Endothelial cell of umbilical vein (primary cell): ENCODE measurements around the gene STAT4. TPM values are rescaled to one million over a fixed set of nuclear protein-coding genes. Genes with fewer than 3 reads are reported as not detected.

Experiments
- BruUV-seq: library from RNA; stranded (reverse); fragments of 400-500 nt; replicated peaks from 2 replicates; lab custom pipeline; 2021; lab: Mats Ljungman, UMichigan
- CTCF ChIA-PET: fragments of 300-600, 350-600 bp; sonication (Branson Sonifier 250); formaldehyde crosslinking; loops from one replicate; lab custom pipeline; 2021; ENCODE audit warnings: antibody characterized with exemption, inconsistent platforms; lab: Charles Lee
- POLR2A ChIA-PET: fragments of 300-600, 350-600 bp; sonication (Branson Sonifier 250); formaldehyde crosslinking; loops from one replicate; lab custom pipeline; 2021; ENCODE audit warnings: antibody characterized with exemption, inconsistent platforms; lab: Charles Lee
- DNase-seq: peaks from one replicate; pipeline ENCODE4 v3.0.0-alpha.2; 2011; ENCODE audit warnings: low read depth, low spot score
- FAIRE-seq: peaks from 2 replicates; lab custom pipeline; 2011; peaks lifted over from hg19 to GRCh38; lab: Jason Lieb, UNC
- H2AFZ ChIP-seq: 2 replicates; pipeline ENCODE4 v1.6.0; 2012; ENCODE audit warnings: low read depth, low read length, control low read depth, inconsistent platforms
- H3K27ac ChIP-seq: 2 replicates; pipeline ENCODE4 v1.5.1; 2011; ENCODE audit warnings: low read depth, mild to moderate bottlenecking, control low read depth, low read length, moderate library complexity; ENCODE audit not compliant: insufficient read depth
- H3K27me3 ChIP-seq, 2 experiments: 2 replicates each; pipeline versions ENCODE4 v1.6.0 to v1.6.1; 2011; ENCODE audit warnings: low read length in 2 of 2, mixed read lengths in 1 of 2; ENCODE audit not compliant: control insufficient read depth in 2 of 2, insufficient read depth in 2 of 2
- H3K36me3 ChIP-seq, 2 experiments: 2 replicates in 1 of 2; 3 replicates in 1 of 2; pipeline ENCODE4 v1.5.1; 2011; ENCODE audit warnings: low read length in 2 of 2, mild to moderate bottlenecking in 1 of 2, moderate library complexity in 1 of 2; ENCODE audit not compliant: control insufficient read depth in 2 of 2, insufficient read depth in 2 of 2; ENCODE audit errors: extremely low read depth in 1 of 2
- H3K4me1 ChIP-seq: 3 replicates; pipeline ENCODE4 v1.5.1; 2011; ENCODE audit warnings: mild to moderate bottlenecking, low read length; ENCODE audit not compliant: control insufficient read depth, insufficient read depth; ENCODE audit errors: extremely low read depth
- H3K4me2 ChIP-seq: 2 replicates; pipeline ENCODE4 v1.6.1; 2011; ENCODE audit warnings: low read length, control low read depth, mixed read lengths; ENCODE audit not compliant: insufficient read depth
- H3K4me3 ChIP-seq, 3 experiments: fragments of 200-600 bp in 1 of 3; sonication (generic), shearing (Covaris generic) in 1 of 3; replicated peaks in 1 of 3; 2 replicates each; pipeline ENCODE4 v1.5.1; 2011 to 2016; ENCODE audit warnings: control low read depth in 3 of 3, low read length in 3 of 3, mild to moderate bottlenecking in 2 of 3, inconsistent platforms in 1 of 3, low read depth in 1 of 3, moderate library complexity in 1 of 3; ENCODE audit not compliant: insufficient read depth in 1 of 3
- H3K79me2 ChIP-seq: 2 replicates; pipeline ENCODE4 v1.6.0; 2012; ENCODE audit warnings: low read length, inconsistent platforms; ENCODE audit not compliant: control insufficient read depth, insufficient read depth
- H3K9ac ChIP-seq: replicated peaks from 2 replicates; pipeline ENCODE3; 2011; ENCODE audit warnings: low read length, control low read depth; ENCODE audit not compliant: insufficient read depth; ENCODE audit errors: extremely low read depth
- H3K9me1 ChIP-seq: replicated peaks from 3 replicates; pipeline ENCODE4 v1.6.0; 2011; ENCODE audit warnings: mild to moderate bottlenecking, low read length; ENCODE audit not compliant: control insufficient read depth, insufficient read depth; ENCODE audit errors: extremely low read depth
- H3K9me3 ChIP-seq: replicated peaks from 2 replicates; pipeline ENCODE4 v1.5.1; 2012; ENCODE audit warnings: low read length, inconsistent platforms; ENCODE audit not compliant: control insufficient read depth, insufficient read depth
- H4K20me1 ChIP-seq: replicated peaks from 2 replicates; pipeline ENCODE3; 2011; ENCODE audit warnings: mild to moderate bottlenecking, low read length; ENCODE audit not compliant: control insufficient read depth, insufficient read depth; ENCODE audit errors: extremely low read depth
- CTCF ChIP-seq, 2 donors: IDR thresholded peaks; 1 replicate in 1 of 2; 2 replicates in 1 of 2; pipeline ENCODE4 v1.5.1; 2011; ENCODE audit warnings: low read length in 2 of 2, mild to moderate bottlenecking in 2 of 2, moderate library complexity in 2 of 2, control low read depth in 1 of 2, inconsistent platforms in 1 of 2, low read depth in 1 of 2; ENCODE audit not compliant: insufficient read depth in 1 of 2; ENCODE audit errors: extremely low read depth in 1 of 2
- EZH2 ChIP-seq: IDR thresholded peaks from 2 replicates; pipeline ENCODE4 v1.6.1; 2012; ENCODE audit warnings: borderline replicate concordance, low read depth, mild to moderate bottlenecking, moderate library complexity, low read length, inconsistent platforms; ENCODE audit not compliant: severe bottlenecking
- FOS ChIP-seq: IDR thresholded peaks from 2 replicates; pipeline ENCODE4 v1.6.1; 2011; ENCODE audit warnings: mild to moderate bottlenecking, low read length, moderate library complexity, borderline replicate concordance; ENCODE audit not compliant: insufficient read depth
- GATA2 ChIP-seq: IDR thresholded peaks from 2 replicates; pipeline ENCODE4 v1.7.0; 2011; ENCODE audit warnings: low read depth, mild to moderate bottlenecking, moderate library complexity, mixed read lengths, low read length; ENCODE audit not compliant: insufficient read length, insufficient read depth
- JUN ChIP-seq: IDR thresholded peaks from 2 replicates; pipeline ENCODE4 v1.6.1; 2011; ENCODE audit warnings: borderline replicate concordance, low read depth; ENCODE audit not compliant: insufficient read length, insufficient read depth
- MAX ChIP-seq: IDR thresholded peaks from 2 replicates; pipeline ENCODE4 v1.6.1; 2011; ENCODE audit not compliant: insufficient read depth, insufficient read length
- MYC ChIP-seq: IDR thresholded peaks from one replicate; pipeline ENCODE4 v1.6.1; 2011; ENCODE audit warnings: mild to moderate bottlenecking, low read depth, low read length
- POLR2A ChIP-seq: IDR thresholded peaks from 2 replicates; pipeline ENCODE4 v1.6.1; 2012; ENCODE audit warnings: low read depth, mild to moderate bottlenecking, control low read depth, low read length
- POLR2AphosphoS5 ChIP-seq: IDR thresholded peaks from 2 replicates; pipeline ENCODE4 v1.6.1; 2012; ENCODE audit warnings: low read depth, mild to moderate bottlenecking, control low read depth, low read length, moderate library complexity; ENCODE audit not compliant: insufficient read depth
- dilution Hi-C: fragments of 300-500 bp; cut with MboI; formaldehyde crosslinking; loops from one replicate; pipeline ENCODE4 v1.15.0; 2019; ENCODE audit warnings: low sequenced_read_pairs; ENCODE audit not compliant: extremely low pct_ligation_motif_present
- intact Hi-C: fragments of 100-400 bp; cut with micrococcal nuclease; formaldehyde crosslinking; loops from one replicate; pipeline ENCODE4 v1.10.0; 2022
- polyA plus RNA-seq, 4 experiments: library from polyadenylated mRNA; depleted of rRNA in 3 of 4; stranded (reverse) in 3 of 4; unstranded in 1 of 4; fragments of >200 nt; gene quantifications; 2 replicates each; pipeline versions ENCODE4 v1.2.1 to v1.2.3, GENCODE V29; 2011 to 2012; ENCODE audit warnings: missing spikeins in 1 of 4
- total RNA-seq: library from RNA; stranded (reverse); gene quantifications from 2 replicates; pipeline ENCODE4 v1.2.3, GENCODE V29; 2021

Gene STAT4
- total and polyA plus RNA-seq, 2 donors (not counting 3 experiments of a cell fraction or from before 2014, with no cell fraction given) = 0.46 to 1.2 TPM

- H2AFZ ChIP-seq = no peak overlapping the region
- TF ChIP-seq CTCF (IDR thresholded peaks at IDR 0.05; ENCODE audit: extremely low read depth in 1 of 2, insufficient read depth in 1 of 2, low read depth in 1 of 2, low read length in 2 of 2) (no peak), POLR2A (no peak), MYC (no peak), POLR2AphosphoS5 (no peak), MAX (no peak), JUN (no peak), GATA2 (no peak), EZH2 (no peak), FOS (no peak)
- ChIA-PET POLR2A (interaction anchor here (0.5 kb wide), 1 partner anchor 8 kb away, joined by 3 read pairs; no protein-coding TSS in a partner anchor), CTCF (interaction anchor here (1.0 kb wide), 1 partner anchor 9 kb away, joined by 4 read pairs; no protein-coding TSS in a partner anchor)
- H4K20me1 ChIP-seq = no peaks in the 10 kb centered on the region
- no peak overlapping the region for H3K9ac ChIP-seq
- FAIRE-seq (no peak), DNase-seq (no peak)
- H3K4me2 ChIP-seq = no peak overlapping the region
- no peaks in the 10 kb centered on the region for H3K9me3 ChIP-seq
- intact Hi-C loops = no loop called here
- no TSS peak for BruUV-seq
- dilution Hi-C loops = no loop called here
- H3K27me3 ChIP-seq = peaks cover 2 to 7% of the 10 kb centered on the region in 2 experiments
- no peak overlapping the region for H3K27ac ChIP-seq
- H3K9me1 ChIP-seq = no peaks in the 10 kb centered on the region
- no peaks in the 10 kb centered on the region for H3K36me3 ChIP-seq
- H3K4me3 ChIP-seq = no peak overlapping the region
- H3K4me1 ChIP-seq = no peaks in the 10 kb centered on the region
- H3K79me2 ChIP-seq = no peaks in the 10 kb centered on the region
Observed at GRCh38 chr2:191180713-191181112, 29.9 kb upstream of the STAT4 start.
